Stimulated activated naive CD4-positive, alpha-beta T cell (primary cell): ENCODE results near the gene MLF2.
"Not testable (repeated sequence)": the region's sequence is repeated elsewhere in the genome, so short reads cannot be mapped to it uniquely, and the experiment has no call there.

Experiments used
- DNase-seq, 6 experiments: peaks; one replicate each; lab custom pipeline; 2025; lab: John Stamatoyannopoulos, UW

The MLF2 gene

GRCh38 chr12:6765048-6765633 is 12.2 kb upstream of the MLF2 start:
- DNase-seq = no peak

DNA sequence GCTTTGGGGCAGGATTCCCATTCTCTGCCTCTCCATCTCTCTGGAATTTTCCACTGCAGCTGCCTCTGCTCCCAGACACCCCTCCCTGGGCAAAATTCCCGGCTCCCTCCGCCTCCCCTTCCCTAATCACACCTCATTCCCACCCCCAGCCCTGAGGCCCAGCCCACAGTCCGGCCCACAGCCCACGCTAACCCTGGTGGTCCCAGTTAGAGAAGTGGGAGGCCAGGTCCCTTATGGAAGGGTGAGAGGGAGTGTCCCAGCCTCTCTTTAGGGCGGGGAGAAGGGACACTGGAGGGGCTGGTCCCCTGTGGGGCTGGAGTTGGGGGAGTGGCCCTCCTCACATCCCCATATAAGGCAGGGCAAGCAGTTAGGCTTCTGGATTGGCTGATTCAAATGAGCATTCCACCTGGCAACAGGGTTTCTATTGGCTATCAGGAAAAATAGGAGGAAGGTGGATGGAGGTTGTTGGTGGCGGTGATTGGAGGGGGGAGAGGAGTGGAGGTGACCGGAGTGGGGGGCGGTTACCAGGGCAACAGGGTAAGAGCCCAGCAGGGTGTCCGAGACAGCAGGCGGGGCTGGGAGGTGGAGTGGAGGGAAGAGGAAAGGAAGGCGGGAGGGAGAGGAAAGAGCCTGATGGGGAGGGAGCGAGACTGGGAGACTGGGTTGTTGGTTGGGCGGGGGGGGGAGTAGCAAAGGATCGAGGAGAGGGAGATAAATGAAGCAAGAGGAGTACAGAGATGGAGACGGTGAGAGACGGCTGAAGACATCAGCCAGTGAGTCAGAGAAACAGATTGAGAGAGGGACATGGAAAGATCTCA is 11.3 kb upstream of the MLF2 start:
- DNase-seq = peak in 5 of 6 experiments; percentile 10 to 44 (median 36)

DNA sequence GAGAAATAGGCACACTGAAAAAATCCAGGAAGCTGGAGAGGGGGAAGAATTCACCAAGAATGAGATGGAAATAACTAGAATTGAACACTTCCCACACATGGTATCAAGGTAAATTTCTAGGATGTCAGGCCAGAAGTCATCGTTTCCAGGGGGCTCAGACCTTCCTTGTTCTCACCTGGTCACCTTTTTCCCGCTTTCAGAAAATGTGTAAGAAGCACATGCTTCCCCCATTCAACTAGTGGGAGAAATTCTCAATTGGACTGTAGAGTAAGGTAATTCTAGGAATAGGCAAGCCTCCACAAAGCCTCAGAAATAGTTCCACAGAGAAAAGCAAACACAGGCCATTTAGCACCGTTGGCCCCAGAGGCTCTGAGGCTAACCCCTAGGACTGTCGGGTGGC is 10.4 kb upstream of the MLF2 start:
- DNase-seq = no peak

GRCh38 chr12:6759741-6760140 is 6.8 kb upstream of the MLF2 start:
- no peak for DNase-seq

GRCh38 chr12:6758506-6759095 is 5.7 kb upstream of the MLF2 start:
- no peak for DNase-seq

DNA sequence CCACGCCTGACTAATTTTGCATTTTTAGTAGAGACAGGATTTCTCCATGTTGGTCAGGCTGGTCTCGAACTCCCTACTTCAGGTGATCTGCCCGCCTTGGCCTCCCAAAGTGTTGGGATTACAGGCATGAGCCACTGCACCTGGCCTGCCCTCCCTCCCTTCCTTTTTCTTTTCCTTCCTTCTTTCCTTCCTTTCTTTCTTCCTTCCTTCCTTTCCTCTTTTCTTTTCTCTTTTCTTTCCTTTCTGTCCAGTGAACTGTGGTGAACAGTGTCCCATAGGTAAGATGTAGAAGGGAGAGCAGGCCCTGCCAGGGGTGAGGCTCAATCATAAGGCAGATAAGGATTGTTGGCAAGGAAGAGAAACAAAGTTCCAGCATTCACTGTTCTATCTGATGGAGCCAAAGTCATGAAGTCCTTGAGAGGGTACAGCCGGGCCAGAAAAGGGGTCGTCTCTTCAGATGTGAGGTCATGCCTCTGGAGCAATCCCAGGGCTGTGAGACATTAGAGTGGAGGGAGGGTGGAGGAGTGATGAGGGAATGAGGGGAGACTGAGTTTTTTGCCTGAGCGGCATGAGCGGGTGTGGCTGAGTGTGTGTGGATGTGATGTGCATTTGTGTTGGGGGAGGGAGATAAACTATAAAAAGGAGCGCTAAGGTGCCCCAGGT is 4.2 kb upstream of the MLF2 start:
- no peak for DNase-seq

DNA sequence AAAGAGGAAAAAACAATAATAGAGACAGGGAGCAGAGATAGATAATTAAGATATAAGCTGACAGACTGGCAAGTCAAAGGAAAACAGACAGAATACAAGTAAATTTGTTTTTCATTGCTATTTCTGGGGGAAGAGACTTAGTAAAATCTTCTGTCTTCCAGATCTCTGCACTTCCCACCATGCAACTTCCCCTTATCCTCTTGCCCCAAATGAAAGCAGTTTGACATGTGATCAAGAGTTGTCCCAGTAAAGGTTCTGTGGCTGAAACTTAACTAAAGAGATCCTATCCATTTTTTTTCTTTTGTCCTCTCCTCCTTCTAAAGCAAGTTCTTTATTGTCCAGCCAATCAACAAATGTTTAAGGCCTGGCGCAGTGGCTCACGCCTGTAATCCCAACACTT is 1.5 kb upstream of the MLF2 start:
- no peak for DNase-seq

DNA sequence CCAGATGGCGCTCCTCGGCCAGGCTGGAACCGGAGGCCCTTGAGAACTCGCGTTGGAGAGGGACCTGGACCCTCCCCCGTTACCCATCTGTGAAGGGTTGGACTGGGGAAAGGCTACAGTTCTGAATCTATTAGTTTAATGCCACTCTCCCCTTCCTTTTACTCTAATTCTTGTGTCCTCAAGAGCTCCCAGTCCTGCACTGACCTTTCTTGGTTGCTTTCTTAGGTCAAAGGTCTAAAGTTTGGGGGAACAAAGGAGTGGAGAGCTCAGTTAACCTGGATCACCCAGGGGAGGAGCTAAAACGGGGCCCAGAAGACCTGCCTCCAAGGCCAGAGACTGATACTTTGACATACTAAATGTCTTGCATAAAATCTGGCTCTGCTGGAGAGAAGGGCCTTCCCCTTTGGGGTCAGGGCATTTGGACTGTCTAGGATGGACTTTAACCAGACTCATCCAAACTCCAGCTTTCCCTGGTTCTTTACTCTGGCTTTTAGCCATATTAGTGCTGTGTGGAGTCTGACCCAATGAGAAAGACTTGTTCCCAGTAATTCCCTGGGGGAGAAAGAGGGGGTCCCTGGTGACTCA is 923 bp upstream of the MLF2 start:
- DNase-seq = no peak

- peak in 3 of 6 experiments; percentile 25 to 53 (median 45) for DNase-seq
These were observed 597 bp downstream of the MLF2 start for GRCh38 chr12:6752167-6752920.

DNA sequence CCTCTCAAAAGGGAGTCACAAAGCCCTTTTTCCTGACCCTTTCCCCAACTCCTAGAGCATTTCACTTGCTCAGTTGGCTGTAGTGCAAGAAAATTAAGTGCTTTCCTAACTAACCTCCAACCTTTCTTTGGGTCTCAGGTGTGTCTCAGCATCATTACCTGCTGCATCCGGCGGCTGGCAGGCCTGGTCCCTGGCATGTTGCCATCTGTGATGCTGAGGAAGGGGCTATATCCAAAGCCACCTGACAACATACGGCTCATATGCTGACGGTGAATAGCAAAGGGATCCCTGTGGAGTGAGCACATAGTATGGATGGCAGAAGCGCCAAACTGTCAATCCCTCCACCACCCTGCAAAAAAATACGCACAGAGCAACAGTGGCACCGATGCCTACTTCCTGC is 1.2 kb downstream of the MLF2 start:
- DNase-seq = no peak

GRCh38 chr12:6750506-6750905 is 2.4 kb downstream of the MLF2 start:
- no peak for DNase-seq

GRCh38 chr12:6748761-6749160 is 4.2 kb downstream of the MLF2 start:
- DNase-seq = no peak

- DNase-seq = no peak
These were observed 5.7 kb downstream of the MLF2 start for GRCh38 chr12:6747216-6747615.

DNA sequence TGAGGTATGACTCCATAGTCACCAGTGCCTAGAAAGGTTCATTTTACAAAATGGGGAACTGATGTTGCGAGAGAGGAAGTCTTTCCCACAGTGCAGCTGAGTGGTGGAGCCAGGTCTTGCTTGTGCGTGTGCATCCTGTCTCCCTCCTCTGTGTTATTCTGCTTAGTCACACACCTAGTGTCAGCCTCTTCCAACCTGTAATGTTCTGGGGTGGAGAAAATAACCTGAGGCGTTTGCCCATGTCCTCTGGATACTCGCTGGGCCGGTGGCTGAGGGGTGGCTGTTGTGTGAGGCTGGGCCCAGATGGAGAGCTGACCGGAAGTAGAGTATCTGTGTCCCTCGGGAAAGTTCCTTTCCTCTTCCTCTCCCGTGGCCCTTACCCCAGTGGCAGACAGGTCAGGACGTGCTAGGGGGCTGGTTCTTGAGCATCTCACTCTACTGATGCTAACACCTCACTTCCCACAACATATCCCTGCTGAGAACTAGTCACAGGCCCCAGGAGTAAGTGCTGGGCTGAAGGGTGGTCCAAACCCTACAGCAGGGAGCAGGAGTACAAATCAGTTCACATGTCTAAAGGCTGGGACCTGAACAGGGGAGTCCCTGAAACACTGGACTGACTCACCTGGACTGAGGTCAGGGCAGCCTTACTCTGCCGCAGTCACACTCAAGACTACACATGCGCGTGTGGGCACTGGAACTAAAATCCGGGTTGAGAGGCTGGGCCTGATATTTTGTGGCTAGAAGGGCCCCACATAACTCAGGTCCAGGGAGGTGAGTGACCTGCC is 7.0 kb downstream of the MLF2 start:
- peak in 3 of 6 experiments; percentile 29 to 46 (median 34) for DNase-seq

DNA sequence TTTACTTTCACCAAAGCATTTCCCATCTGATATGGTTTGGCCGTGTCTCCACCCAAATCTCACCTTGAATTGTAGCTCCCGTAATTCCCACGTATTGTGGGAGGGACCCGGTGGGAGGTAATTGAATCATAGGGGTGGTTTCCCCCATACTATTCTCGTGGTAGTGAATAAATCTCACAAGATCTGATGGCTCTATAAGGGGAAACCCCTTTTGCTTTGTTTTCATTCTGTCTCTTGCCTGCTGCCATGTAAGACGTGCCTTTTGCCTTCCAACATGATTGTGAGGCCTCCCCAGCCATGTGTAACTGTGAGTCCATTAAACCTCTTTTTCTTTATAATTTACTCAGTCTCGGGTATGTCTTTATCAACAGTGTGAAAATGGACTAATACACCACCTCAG is 9.6 kb downstream of the MLF2 start:
- not testable (repeated sequence) for DNase-seq

DNA sequence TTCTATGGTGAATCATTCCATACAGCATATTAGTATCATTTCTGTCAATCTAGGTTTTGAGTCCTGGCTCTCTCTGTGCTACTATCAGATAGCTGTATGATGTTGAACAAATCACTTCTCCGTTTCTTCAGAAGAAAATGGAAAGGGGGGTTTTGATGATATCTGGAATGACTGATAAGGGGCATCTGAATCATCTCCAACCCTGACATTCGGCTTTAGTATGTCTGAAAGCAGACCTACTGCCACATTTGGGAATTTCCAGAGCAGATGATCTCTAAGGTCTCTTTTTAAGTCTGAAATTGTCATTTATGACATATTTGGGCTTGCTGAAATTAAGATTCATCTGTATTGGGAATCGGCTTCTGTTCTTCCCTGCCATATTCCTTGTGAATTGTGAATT is 10.1 kb downstream of the MLF2 start:
- DNase-seq = no peak

- DNase-seq = not testable (repeated sequence)
These were observed 10.9 kb downstream of the MLF2 start for GRCh38 chr12:6742080-6742479.

GRCh38 chr12:6736754-6737153 is 16.2 kb downstream of the MLF2 start:
- DNase-seq = no peak

DNA sequence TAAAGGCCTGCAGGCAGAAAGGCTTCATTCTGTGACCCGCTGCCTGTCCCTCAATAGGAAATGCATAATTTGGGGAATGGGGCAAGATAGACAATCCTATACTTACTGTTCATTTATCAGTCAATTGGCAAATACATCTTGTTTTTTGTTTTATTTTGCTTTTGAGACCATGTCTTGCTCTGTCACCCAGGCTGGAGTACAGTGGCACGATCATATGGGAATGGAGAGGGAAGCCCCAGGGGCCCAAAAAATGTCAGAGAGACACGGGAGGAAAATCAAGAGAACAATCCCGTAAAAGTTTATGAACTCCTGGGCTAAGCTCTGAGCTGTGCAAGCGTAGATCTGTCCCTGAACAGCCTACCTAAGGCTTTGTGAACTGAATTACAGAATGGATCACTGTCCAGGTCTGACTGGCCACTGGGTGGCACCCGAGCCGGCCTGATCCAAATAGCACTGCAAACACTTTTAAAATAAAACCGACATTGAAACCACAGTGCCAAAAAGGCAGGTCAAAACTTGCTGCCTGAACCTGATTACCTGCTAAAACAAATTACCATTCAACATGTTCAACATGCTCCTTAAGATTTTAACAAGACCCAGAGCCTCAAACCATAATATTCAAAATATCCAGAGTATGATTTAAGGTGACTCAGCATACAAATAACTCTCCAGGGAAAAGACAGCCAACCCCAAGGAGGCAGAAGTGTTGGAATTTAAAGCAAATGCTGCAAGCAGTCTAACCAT is 17.3 kb downstream of the MLF2 start:
- DNase-seq = peak in 4 of 6 experiments; percentile 6 to 20 (median 13)
